Endothelial cell of umbilical vein (primary cell): ENCODE measurements around the gene TAS2R41. TPM values are rescaled to one million over a fixed set of nuclear protein-coding genes. Genes with fewer than 3 reads are reported as not detected.
A peak's percentile ranks its signal among the peaks of the same experiment; 100 is the strongest.

Source experiments
- BruUV-seq: library from RNA; stranded (reverse); fragments of 400-500 nt; replicated peaks from 2 replicates; lab custom pipeline; 2021; lab: Mats Ljungman, UMichigan
- CTCF ChIA-PET: fragments of 300-600, 350-600 bp; sonication (Branson Sonifier 250); formaldehyde crosslinking; loops from one replicate; lab custom pipeline; 2021; ENCODE audit warnings: antibody characterized with exemption, inconsistent platforms; lab: Charles Lee
- POLR2A ChIA-PET: fragments of 300-600, 350-600 bp; sonication (Branson Sonifier 250); formaldehyde crosslinking; loops from one replicate; lab custom pipeline; 2021; ENCODE audit warnings: antibody characterized with exemption, inconsistent platforms; lab: Charles Lee
- DNase-seq: peaks from one replicate; pipeline ENCODE4 v3.0.0-alpha.2; 2011; ENCODE audit warnings: low read depth, low spot score
- FAIRE-seq: peaks from 2 replicates; lab custom pipeline; 2011; peaks lifted over from hg19 to GRCh38; lab: Jason Lieb, UNC
- H2AFZ ChIP-seq: 2 replicates; pipeline ENCODE4 v1.6.0; 2012; ENCODE audit warnings: low read depth, low read length, control low read depth, inconsistent platforms
- H3K27ac ChIP-seq: 2 replicates; pipeline ENCODE4 v1.5.1; 2011; ENCODE audit warnings: low read depth, mild to moderate bottlenecking, control low read depth, low read length, moderate library complexity; ENCODE audit not compliant: insufficient read depth
- H3K27me3 ChIP-seq, 2 experiments: 2 replicates each; pipeline versions ENCODE4 v1.6.0 to v1.6.1; 2011; ENCODE audit warnings: low read length in 2 of 2, mixed read lengths in 1 of 2; ENCODE audit not compliant: control insufficient read depth in 2 of 2, insufficient read depth in 2 of 2
- H3K36me3 ChIP-seq, 2 experiments: 2 replicates in 1 of 2; 3 replicates in 1 of 2; pipeline ENCODE4 v1.5.1; 2011; ENCODE audit warnings: low read length in 2 of 2, mild to moderate bottlenecking in 1 of 2, moderate library complexity in 1 of 2; ENCODE audit not compliant: control insufficient read depth in 2 of 2, insufficient read depth in 2 of 2; ENCODE audit errors: extremely low read depth in 1 of 2
- H3K4me1 ChIP-seq: 3 replicates; pipeline ENCODE4 v1.5.1; 2011; ENCODE audit warnings: mild to moderate bottlenecking, low read length; ENCODE audit not compliant: control insufficient read depth, insufficient read depth; ENCODE audit errors: extremely low read depth
- H3K4me2 ChIP-seq: 2 replicates; pipeline ENCODE4 v1.6.1; 2011; ENCODE audit warnings: low read length, control low read depth, mixed read lengths; ENCODE audit not compliant: insufficient read depth
- H3K4me3 ChIP-seq, 3 experiments: fragments of 200-600 bp in 1 of 3; sonication (generic), shearing (Covaris generic) in 1 of 3; replicated peaks in 1 of 3; 2 replicates each; pipeline ENCODE4 v1.5.1; 2011 to 2016; ENCODE audit warnings: control low read depth in 3 of 3, low read length in 3 of 3, mild to moderate bottlenecking in 2 of 3, inconsistent platforms in 1 of 3, low read depth in 1 of 3, moderate library complexity in 1 of 3; ENCODE audit not compliant: insufficient read depth in 1 of 3
- H3K79me2 ChIP-seq: 2 replicates; pipeline ENCODE4 v1.6.0; 2012; ENCODE audit warnings: low read length, inconsistent platforms; ENCODE audit not compliant: control insufficient read depth, insufficient read depth
- H3K9ac ChIP-seq: replicated peaks from 2 replicates; pipeline ENCODE3; 2011; ENCODE audit warnings: low read length, control low read depth; ENCODE audit not compliant: insufficient read depth; ENCODE audit errors: extremely low read depth
- H3K9me1 ChIP-seq: replicated peaks from 3 replicates; pipeline ENCODE4 v1.6.0; 2011; ENCODE audit warnings: mild to moderate bottlenecking, low read length; ENCODE audit not compliant: control insufficient read depth, insufficient read depth; ENCODE audit errors: extremely low read depth
- H3K9me3 ChIP-seq: replicated peaks from 2 replicates; pipeline ENCODE4 v1.5.1; 2012; ENCODE audit warnings: low read length, inconsistent platforms; ENCODE audit not compliant: control insufficient read depth, insufficient read depth
- H4K20me1 ChIP-seq: replicated peaks from 2 replicates; pipeline ENCODE3; 2011; ENCODE audit warnings: mild to moderate bottlenecking, low read length; ENCODE audit not compliant: control insufficient read depth, insufficient read depth; ENCODE audit errors: extremely low read depth
- EZH2 ChIP-seq: IDR thresholded peaks from 2 replicates; pipeline ENCODE4 v1.6.1; 2012; ENCODE audit warnings: borderline replicate concordance, low read depth, mild to moderate bottlenecking, moderate library complexity, low read length, inconsistent platforms; ENCODE audit not compliant: severe bottlenecking
- GATA2 ChIP-seq: IDR thresholded peaks from 2 replicates; pipeline ENCODE4 v1.7.0; 2011; ENCODE audit warnings: low read depth, mild to moderate bottlenecking, moderate library complexity, mixed read lengths, low read length; ENCODE audit not compliant: insufficient read length, insufficient read depth
- dilution Hi-C: fragments of 300-500 bp; cut with MboI; formaldehyde crosslinking; loops from one replicate; pipeline ENCODE4 v1.15.0; 2019; ENCODE audit warnings: low sequenced_read_pairs; ENCODE audit not compliant: extremely low pct_ligation_motif_present
- intact Hi-C: fragments of 100-400 bp; cut with micrococcal nuclease; formaldehyde crosslinking; loops from one replicate; pipeline ENCODE4 v1.10.0; 2022
- polyA plus RNA-seq, 4 experiments: library from polyadenylated mRNA; depleted of rRNA in 3 of 4; stranded (reverse) in 3 of 4; unstranded in 1 of 4; fragments of >200 nt; gene quantifications; 2 replicates each; pipeline versions ENCODE4 v1.2.1 to v1.2.3, GENCODE V29; 2011 to 2012; ENCODE audit warnings: missing spikeins in 1 of 4
- total RNA-seq: library from RNA; stranded (reverse); gene quantifications from 2 replicates; pipeline ENCODE4 v1.2.3, GENCODE V29; 2021
- TF ChIP-seq, protein P1 (sequence below), 2 donors: IDR thresholded peaks; 1 replicate in 1 of 2; 2 replicates in 1 of 2; pipeline ENCODE4 v1.5.1; 2011; ENCODE audit warnings: low read length in 2 of 2, mild to moderate bottlenecking in 2 of 2, moderate library complexity in 2 of 2, control low read depth in 1 of 2, inconsistent platforms in 1 of 2, low read depth in 1 of 2; ENCODE audit not compliant: insufficient read depth in 1 of 2; ENCODE audit errors: extremely low read depth in 1 of 2
- TF ChIP-seq, protein P2 (sequence below): IDR thresholded peaks from 2 replicates; pipeline ENCODE4 v1.6.1; 2011; ENCODE audit not compliant: insufficient read depth, insufficient read length

Gene TAS2R41
- total and polyA plus RNA-seq, 2 donors (not counting 3 experiments of a cell fraction or from before 2014, with no cell fraction given) = not detected

DNA sequence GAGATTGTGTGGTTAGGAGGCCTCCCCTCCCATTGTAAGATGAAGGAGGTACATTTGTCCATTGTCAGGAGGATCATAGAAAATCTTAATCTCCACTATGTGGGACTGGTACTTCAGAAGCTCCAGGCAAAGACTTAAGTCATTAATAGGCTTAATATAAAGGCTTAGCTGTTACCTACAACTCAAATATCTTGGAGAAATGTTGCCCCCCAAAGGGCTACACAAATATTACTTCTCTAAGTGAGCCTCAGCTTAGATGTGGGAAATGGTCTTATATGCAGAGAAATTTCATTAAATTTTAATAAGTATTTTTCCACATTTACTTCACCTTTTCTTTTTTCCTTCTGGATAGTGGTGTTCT, 27.2 kb downstream of the TAS2R41 start:
- CTCF ChIA-PET = interaction anchor here (0.5 to 3.6 kb wide), 24 partner anchors 8 to 290 kb away, joined by 3 to 34 read pairs (median 6); no protein-coding TSS in a partner anchor
- no peak overlapping the region for H3K9ac ChIP-seq
- POLR2A ChIA-PET = no interaction called here
- FAIRE-seq = no peak
- TF ChIP-seq GATA2 (no peak), EZH2 (no peak)
- TF ChIP-seq, protein P1, sequence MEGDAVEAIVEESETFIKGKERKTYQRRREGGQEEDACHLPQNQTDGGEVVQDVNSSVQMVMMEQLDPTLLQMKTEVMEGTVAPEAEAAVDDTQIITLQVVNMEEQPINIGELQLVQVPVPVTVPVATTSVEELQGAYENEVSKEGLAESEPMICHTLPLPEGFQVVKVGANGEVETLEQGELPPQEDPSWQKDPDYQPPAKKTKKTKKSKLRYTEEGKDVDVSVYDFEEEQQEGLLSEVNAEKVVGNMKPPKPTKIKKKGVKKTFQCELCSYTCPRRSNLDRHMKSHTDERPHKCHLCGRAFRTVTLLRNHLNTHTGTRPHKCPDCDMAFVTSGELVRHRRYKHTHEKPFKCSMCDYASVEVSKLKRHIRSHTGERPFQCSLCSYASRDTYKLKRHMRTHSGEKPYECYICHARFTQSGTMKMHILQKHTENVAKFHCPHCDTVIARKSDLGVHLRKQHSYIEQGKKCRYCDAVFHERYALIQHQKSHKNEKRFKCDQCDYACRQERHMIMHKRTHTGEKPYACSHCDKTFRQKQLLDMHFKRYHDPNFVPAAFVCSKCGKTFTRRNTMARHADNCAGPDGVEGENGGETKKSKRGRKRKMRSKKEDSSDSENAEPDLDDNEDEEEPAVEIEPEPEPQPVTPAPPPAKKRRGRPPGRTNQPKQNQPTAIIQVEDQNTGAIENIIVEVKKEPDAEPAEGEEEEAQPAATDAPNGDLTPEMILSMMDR (IDR thresholded peaks at IDR 0.05; ENCODE audit: extremely low read depth in 1 of 2, insufficient read depth in 1 of 2, low read depth in 1 of 2, low read length in 2 of 2) = peak in 1 of 2 donors; percentile 15
- TF ChIP-seq, protein P2, sequence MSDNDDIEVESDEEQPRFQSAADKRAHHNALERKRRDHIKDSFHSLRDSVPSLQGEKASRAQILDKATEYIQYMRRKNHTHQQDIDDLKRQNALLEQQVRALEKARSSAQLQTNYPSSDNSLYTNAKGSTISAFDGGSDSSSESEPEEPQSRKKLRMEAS = no peak
- no peak overlapping the region for H2AFZ ChIP-seq
- DNase-seq = peak; percentile 78
- peaks cover 19% of the 10 kb centered on the region for H3K4me1 ChIP-seq
- H3K36me3 ChIP-seq = no peaks in the 10 kb centered on the region
- H4K20me1 ChIP-seq = no peaks in the 10 kb centered on the region
- H3K9me1 ChIP-seq = no peaks in the 10 kb centered on the region
- no peak overlapping the region for H3K4me3 ChIP-seq
- no peak overlapping the region for H3K4me2 ChIP-seq
- H3K27ac ChIP-seq = no peak overlapping the region
- dilution Hi-C loops = loop anchor here (25.0 kb wide), 1 partner anchor 118 kb away; the partner anchor contains the start of gene ZYX
- intact Hi-C loops = loop anchor here (1.0 to 10.0 kb wide), 4 partner anchors 15 to 490 kb away; no protein-coding TSS in a partner anchor
- H3K27me3 ChIP-seq = no peaks in the 10 kb centered on the region
- H3K79me2 ChIP-seq = no peaks in the 10 kb centered on the region
- H3K9me3 ChIP-seq = no peaks in the 10 kb centered on the region
- BruUV-seq = no TSS peak
